MM.1S (cell line): ENCODE measurements around the gene TTLL1.
A peak's percentile ranks its signal among the peaks of the same experiment; 100 is the strongest.

Source experiments
- DNase-seq: peaks from one replicate; pipeline ENCODE4 v3.0.0-alpha.2; 2015
- H2AFZ ChIP-seq: fragments of 300-600 bp; sonication (generic); 2 replicates; pipeline ENCODE4 v1.6.0; 2016; ENCODE audit warnings: antibody characterized with exemption, low read length
- H3F3A ChIP-seq: fragments of 300-600 bp; sonication (generic); 2 replicates; pipeline ENCODE4 v1.6.1; 2016; ENCODE audit warnings: mild to moderate bottlenecking, antibody characterized with exemption, low read length, moderate library complexity, mixed read lengths; ENCODE audit not compliant: insufficient read depth
- H3K27ac ChIP-seq: fragments of 300-600 bp; sonication (generic); 2 replicates; pipeline ENCODE4 v1.5.1; 2016; ENCODE audit warnings: mild to moderate bottlenecking, low read length
- H3K27me3 ChIP-seq: fragments of 300-600 bp; sonication (generic); replicated peaks from 2 replicates; pipeline ENCODE4 v1.6.0; 2016; ENCODE audit warnings: low read length; ENCODE audit not compliant: insufficient read depth
- H3K36me3 ChIP-seq: fragments of 300-600 bp; sonication (generic); replicated peaks from 2 replicates; pipeline ENCODE4 v1.6.1; 2016; ENCODE audit warnings: mild to moderate bottlenecking, low read length, mixed read lengths; ENCODE audit not compliant: insufficient read depth
- H3K4me1 ChIP-seq: fragments of 300-600 bp; sonication (generic); 2 replicates; pipeline ENCODE4 v1.6.1; 2016; ENCODE audit warnings: low read length, mixed read lengths
- H3K4me2 ChIP-seq: fragments of 300-600 bp; sonication (generic); 2 replicates; pipeline ENCODE4 v1.6.0; 2016; ENCODE audit warnings: low read depth, low read length
- H3K4me3 ChIP-seq: fragments of 300-600 bp; sonication (generic); 2 replicates; pipeline ENCODE4 v1.5.1; 2016; ENCODE audit warnings: low read length, mixed read lengths
- H3K79me2 ChIP-seq: fragments of 300-600 bp; sonication (generic); 2 replicates; pipeline ENCODE4 v1.6.1; 2016; ENCODE audit warnings: mixed run types, low read length, mixed read lengths
- H3K9ac ChIP-seq: fragments of 300-600 bp; sonication (generic); 2 replicates; pipeline ENCODE4 v1.6.1; 2016; ENCODE audit warnings: low read length, mixed read lengths
- H3K9me2 ChIP-seq: fragments of 300-600 bp; sonication (generic); replicated peaks from 2 replicates; pipeline ENCODE4 v1.6.1; 2016; ENCODE audit warnings: mild to moderate bottlenecking, low read length, mixed read lengths; ENCODE audit not compliant: insufficient read depth
- H3K9me3 ChIP-seq: fragments of 300-600 bp; sonication (generic); replicated peaks from 2 replicates; pipeline ENCODE4 v1.6.1; 2016; ENCODE audit warnings: mild to moderate bottlenecking, low read length, mixed read lengths; ENCODE audit not compliant: insufficient read depth
- H4K20me1 ChIP-seq: fragments of 300-600 bp; sonication (generic); 2 replicates; pipeline ENCODE4 v1.6.1; 2016; ENCODE audit warnings: mild to moderate bottlenecking, low read length, moderate library complexity, mixed read lengths; ENCODE audit not compliant: insufficient read depth
- EZH2 ChIP-seq: fragments of 300-600 bp; sonication (generic); optimal IDR thresholded peaks from 2 replicates; pipeline ENCODE3; 2017; ENCODE audit warnings: low read depth, mild to moderate bottlenecking, antibody characterized with exemption, low read length, mixed read lengths
- EZH2phosphoT487 ChIP-seq: fragments of 300-600 bp; sonication (generic); IDR thresholded peaks from 2 replicates; pipeline ENCODE4 v1.6.1; 2018; ENCODE audit warnings: antibody characterized with exemption, low read length
- TF ChIP-seq, protein P1 (sequence below): fragments of 300-600 bp; sonication (generic); IDR thresholded peaks from 2 replicates; pipeline ENCODE4 v1.5.1; 2016; ENCODE audit warnings: antibody characterized with exemption, low read length, mixed read lengths

The TTLL1 gene

DNA sequence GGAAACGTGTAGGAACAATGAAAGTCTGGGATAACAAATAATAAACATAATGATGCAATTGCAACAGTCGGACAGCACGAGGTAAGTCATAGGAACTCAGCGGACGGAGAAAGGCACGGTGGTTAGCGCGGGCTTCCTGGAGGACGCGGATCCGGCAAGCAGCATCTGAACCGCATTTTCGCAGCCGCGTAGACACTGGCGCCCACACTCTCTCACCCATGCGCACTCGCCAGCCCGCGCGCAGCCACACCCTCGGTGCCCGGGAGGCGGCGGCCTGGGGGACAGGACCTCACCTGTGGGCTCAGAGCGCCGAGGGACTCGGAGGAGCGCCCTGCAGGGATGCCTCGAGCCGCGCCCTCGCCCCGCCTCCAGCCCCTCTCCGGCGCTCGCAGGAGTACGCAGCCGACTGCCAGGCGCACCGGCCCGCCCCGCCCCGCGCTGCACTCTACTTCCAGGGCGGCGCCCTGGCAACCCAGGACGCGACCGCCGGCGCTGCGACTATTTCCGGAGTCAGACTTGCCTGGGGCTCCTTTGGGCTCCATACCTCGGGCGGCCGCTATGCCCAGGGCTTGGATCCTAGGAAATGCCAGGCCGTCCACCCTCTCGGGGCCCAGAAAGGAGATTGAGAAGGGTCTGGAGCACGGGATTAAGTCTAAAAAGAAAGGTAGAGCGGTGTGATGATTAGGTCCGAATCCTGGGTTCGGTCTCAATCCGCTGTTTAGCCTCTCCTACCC, at the start of gene TTLL1:
Gene TTLL1, minus strand, starts transcription at position 408 of the 734 bp plus-strand sequence. CDS start 13,805 bp downstream, outside the sequence.
- Histone ChIP-seq H4K20me1 (no peaks in the 10 kb centered on the region), H3K9ac (peak within 1 kb of the TSS; percentile 43), H3K4me1 (peaks cover 19% of the 10 kb centered on the region), H3K9me3 (no peaks in the 10 kb centered on the region), H2AFZ (peak within 1 kb of the TSS; percentile 99), H3K27ac (peak within 1 kb of the TSS; percentile 55; the same call in 1 of the 2 replicates), H3K79me2 (no peaks in the 10 kb centered on the region), H3F3A (peaks cover 27% of the 10 kb centered on the region), H3K36me3 (no peaks in the 10 kb centered on the region), H3K27me3 (no peaks in the 10 kb centered on the region), H3K4me3 (peak within 1 kb of the TSS; percentile 74), H3K4me2 (peak within 1 kb of the TSS; percentile 88), H3K9me2 (no peaks in the 10 kb centered on the region)
- TF ChIP-seq EZH2phosphoT487 (no peak), EZH2 (no peak)
- TF ChIP-seq, protein P1, sequence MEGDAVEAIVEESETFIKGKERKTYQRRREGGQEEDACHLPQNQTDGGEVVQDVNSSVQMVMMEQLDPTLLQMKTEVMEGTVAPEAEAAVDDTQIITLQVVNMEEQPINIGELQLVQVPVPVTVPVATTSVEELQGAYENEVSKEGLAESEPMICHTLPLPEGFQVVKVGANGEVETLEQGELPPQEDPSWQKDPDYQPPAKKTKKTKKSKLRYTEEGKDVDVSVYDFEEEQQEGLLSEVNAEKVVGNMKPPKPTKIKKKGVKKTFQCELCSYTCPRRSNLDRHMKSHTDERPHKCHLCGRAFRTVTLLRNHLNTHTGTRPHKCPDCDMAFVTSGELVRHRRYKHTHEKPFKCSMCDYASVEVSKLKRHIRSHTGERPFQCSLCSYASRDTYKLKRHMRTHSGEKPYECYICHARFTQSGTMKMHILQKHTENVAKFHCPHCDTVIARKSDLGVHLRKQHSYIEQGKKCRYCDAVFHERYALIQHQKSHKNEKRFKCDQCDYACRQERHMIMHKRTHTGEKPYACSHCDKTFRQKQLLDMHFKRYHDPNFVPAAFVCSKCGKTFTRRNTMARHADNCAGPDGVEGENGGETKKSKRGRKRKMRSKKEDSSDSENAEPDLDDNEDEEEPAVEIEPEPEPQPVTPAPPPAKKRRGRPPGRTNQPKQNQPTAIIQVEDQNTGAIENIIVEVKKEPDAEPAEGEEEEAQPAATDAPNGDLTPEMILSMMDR, result no peak
- DNase-seq, result peak; percentile 92

DNA sequence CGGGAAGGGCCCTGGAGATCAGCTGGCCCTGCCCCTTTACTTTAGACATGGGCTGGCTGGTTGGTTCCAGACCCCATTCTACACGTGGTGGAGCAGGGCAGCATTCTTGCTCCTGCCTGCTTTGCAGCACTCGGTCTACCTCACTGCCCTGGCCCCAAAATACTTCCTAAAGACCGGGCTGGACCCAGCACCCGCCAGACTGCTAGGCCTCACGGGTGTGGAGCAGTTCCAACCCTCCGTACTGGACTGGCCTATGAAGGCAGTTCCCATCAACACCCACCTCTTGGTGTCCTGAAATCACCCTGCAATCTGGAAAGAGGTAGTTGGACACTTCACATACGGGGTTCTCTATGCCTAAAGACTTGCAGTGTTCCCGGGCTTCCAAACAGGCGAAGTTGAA, 47.6 kb upstream of the TTLL1 start:
- Histone ChIP-seq H3K9ac (no peak overlapping the region), H4K20me1 (no peaks in the 10 kb centered on the region), H3K9me2 (no peaks in the 10 kb centered on the region), H3K79me2 (peaks cover 17% of the 10 kb centered on the region), H3K36me3 (peaks cover 5% of the 10 kb centered on the region; the same call in 1 of the 2 replicates), H3K27me3 (no peaks in the 10 kb centered on the region), H3K27ac (no peak overlapping the region), H2AFZ (no peak overlapping the region), H3K4me1 (no peaks in the 10 kb centered on the region), H3F3A (no peaks in the 10 kb centered on the region), H3K9me3 (no peaks in the 10 kb centered on the region), H3K4me2 (no peak overlapping the region), H3K4me3 (no peak overlapping the region)
- TF ChIP-seq, protein P1, result no peak
- no peak for TF ChIP-seq EZH2phosphoT487
- no peak for DNase-seq

DNA sequence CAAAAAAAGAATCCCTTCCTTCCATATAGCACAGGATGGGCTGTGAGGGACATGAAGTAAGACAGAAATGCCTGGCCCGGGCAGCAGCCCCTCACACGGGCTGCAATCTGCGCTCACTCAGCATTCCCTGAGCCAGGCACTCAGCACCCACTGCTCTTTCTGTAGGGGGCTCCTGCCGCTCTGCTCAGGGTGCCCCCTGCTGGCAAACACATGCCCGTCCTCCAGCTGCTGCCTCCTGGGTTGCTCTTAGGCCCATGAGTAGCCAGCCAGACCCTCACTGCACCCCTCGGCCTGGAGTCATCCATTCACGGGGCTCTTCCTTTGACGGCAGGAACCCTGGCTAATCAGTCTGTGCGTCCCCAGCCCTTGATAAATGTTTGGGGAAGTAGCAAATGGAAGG, 47.1 kb upstream of the TTLL1 start:
- no peaks in the 10 kb centered on the region for H3K9me2 ChIP-seq
- TF ChIP-seq, protein P1, result peak; percentile 56
- no peak for TF ChIP-seq EZH2
- no peak overlapping the region for H3K27ac ChIP-seq
- H3K36me3 ChIP-seq, result peaks cover 5% of the 10 kb centered on the region; the same call in 1 of the 2 replicates
- H3K4me2 ChIP-seq, result no peak overlapping the region
- no peak for DNase-seq
- H2AFZ ChIP-seq, result no peak overlapping the region
- H3F3A ChIP-seq, result no peaks in the 10 kb centered on the region
- no peak overlapping the region for H3K4me3 ChIP-seq
- no peaks in the 10 kb centered on the region for H4K20me1 ChIP-seq
- no peaks in the 10 kb centered on the region for H3K9me3 ChIP-seq
- no peaks in the 10 kb centered on the region for H3K4me1 ChIP-seq
- peaks cover 13% of the 10 kb centered on the region for H3K79me2 ChIP-seq
- no peaks in the 10 kb centered on the region for H3K27me3 ChIP-seq
- H3K9ac ChIP-seq, result no peak overlapping the region
